Hepatic stellate cell (primary cell): ENCODE data around the gene DIO2.

Experiments
- DNase-seq: peaks from one replicate; pipeline ENCODE4 v3.0.0; 2011; ENCODE audit warnings: low spot score

DIO2 gene

GRCh38 chr14:80167793-80168448 lies 43.4 kb downstream of the DIO2 start:
- no peak for DNase-seq

GRCh38 chr14:80164991-80165721 lies 46.1 kb downstream of the DIO2 start:
- peak; percentile 2 for DNase-seq

GRCh38 chr14:80152763-80153162 lies 58.5 kb downstream of the DIO2 start:
- no peak for DNase-seq

- DNase-seq: no peak
These were observed 59.1 kb downstream of the DIO2 start for GRCh38 chr14:80152166-80152565.

- DNase-seq: no peak
These were observed 61.0 kb downstream of the DIO2 start for GRCh38 chr14:80150301-80150700.
